ENCODE measurements around the gene ITGBL1.

The ITGBL1 gene

DNA sequence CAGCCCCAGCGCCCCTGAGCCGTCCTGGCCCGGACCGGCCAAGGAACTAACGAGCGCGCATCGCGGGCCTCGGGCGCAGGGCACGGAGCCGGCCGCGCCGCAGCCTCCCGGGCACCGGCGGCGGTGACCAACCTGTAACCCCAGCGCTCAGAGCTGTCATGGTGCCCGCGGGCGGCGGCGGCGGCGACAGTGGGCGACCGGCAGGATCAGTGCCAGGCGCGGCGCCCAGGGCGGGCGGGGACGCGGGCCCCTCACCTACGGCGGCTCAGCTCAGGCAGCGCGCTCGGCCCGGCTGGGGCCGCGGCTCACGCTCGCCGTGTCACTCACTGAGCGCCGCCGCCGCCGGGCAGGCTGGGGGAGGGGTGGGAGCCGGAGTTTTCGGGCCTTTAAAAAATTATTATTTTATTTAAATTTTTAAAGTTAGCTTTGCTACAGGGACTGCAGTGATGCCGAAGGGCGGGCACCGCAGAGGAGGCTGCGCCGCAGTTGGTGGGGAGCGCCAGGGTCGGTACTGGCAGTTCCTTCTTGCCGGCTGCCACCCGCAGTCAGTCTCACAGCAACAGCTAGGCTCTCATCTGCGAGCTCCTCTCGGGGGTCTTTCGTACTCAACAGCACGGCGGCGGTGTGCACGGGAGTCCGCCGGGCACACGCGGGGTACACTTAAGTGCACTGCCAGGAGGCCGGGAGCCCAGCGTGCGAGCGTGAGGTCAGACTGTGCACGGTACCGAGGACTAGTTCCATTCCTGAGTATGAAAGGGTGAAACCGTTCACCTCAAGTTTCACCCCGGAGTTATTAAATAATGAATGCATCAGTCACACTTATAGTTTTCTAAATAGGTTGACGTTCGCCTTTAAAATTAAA lies 36.1 kb upstream of the ITGBL1 start, which contains the start of gene NALCN:
TSS of gene NALCN (minus strand) at position 328 of the 862 bp plus-strand sequence. CDS start 17,382 bp downstream, outside the sequence.
- TF ChIP-seq, protein P1, sequence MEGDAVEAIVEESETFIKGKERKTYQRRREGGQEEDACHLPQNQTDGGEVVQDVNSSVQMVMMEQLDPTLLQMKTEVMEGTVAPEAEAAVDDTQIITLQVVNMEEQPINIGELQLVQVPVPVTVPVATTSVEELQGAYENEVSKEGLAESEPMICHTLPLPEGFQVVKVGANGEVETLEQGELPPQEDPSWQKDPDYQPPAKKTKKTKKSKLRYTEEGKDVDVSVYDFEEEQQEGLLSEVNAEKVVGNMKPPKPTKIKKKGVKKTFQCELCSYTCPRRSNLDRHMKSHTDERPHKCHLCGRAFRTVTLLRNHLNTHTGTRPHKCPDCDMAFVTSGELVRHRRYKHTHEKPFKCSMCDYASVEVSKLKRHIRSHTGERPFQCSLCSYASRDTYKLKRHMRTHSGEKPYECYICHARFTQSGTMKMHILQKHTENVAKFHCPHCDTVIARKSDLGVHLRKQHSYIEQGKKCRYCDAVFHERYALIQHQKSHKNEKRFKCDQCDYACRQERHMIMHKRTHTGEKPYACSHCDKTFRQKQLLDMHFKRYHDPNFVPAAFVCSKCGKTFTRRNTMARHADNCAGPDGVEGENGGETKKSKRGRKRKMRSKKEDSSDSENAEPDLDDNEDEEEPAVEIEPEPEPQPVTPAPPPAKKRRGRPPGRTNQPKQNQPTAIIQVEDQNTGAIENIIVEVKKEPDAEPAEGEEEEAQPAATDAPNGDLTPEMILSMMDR (IDR thresholded peaks at IDR 0.05; ENCODE audit: borderline replicate concordance, insufficient read depth, low read depth, low read length) = no peak
- H3K4me3 ChIP-seq (ENCODE audit: low read depth, low read length) = no peak within 1 kb of the TSS

GRCh38 chr13:101417043-101417406 lies 35.5 kb upstream of the ITGBL1 start:
- no peak overlapping the region for H3K4me3 ChIP-seq (ENCODE audit: low read depth, low read length)
- TF ChIP-seq, protein P1 (IDR thresholded peaks at IDR 0.05; ENCODE audit: borderline replicate concordance, insufficient read depth, low read depth, low read length) = no peak

GRCh38 chr13:101417501-101417900 lies 35.0 kb upstream of the ITGBL1 start:
- TF ChIP-seq, protein P1 (IDR thresholded peaks at IDR 0.05; ENCODE audit: borderline replicate concordance, insufficient read depth, low read depth, low read length) = no peak
- no peak overlapping the region for H3K4me3 ChIP-seq (ENCODE audit: low read depth, low read length)

GRCh38 chr13:101423872-101424271 lies 28.6 kb upstream of the ITGBL1 start:
- TF ChIP-seq, protein P1 (IDR thresholded peaks at IDR 0.05; ENCODE audit: borderline replicate concordance, insufficient read depth, low read depth, low read length) = no peak

GRCh38 chr13:101424381-101425155 lies 27.9 kb upstream of the ITGBL1 start:
- TF ChIP-seq, protein P1 (IDR thresholded peaks at IDR 0.05; ENCODE audit: borderline replicate concordance, insufficient read depth, low read depth, low read length) = no peak
- no peak overlapping the region for H3K4me3 ChIP-seq (ENCODE audit: low read depth, low read length)

More at GRCh38 chr13:101423872-101424271, 28.6 kb upstream of the ITGBL1 start:
- no peak overlapping the region for H3K4me3 ChIP-seq (ENCODE audit: low read depth, low read length)

DNA sequence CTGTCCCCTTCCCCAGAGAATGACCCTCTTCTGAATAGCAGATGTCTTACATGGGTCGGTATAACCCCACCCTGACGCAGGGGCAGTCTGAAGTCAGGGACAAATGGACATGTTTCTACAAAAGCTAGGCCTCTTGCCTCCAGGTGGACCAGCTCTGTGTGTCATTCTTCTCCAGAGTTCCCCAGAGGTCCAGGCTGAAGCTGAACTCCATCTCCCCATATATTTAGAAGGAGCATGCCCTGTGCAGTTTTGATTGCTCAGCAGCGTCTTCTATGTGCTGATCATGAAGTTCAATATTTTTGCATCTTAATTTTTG lies 27.4 kb upstream of the ITGBL1 start:
- TF ChIP-seq, protein P1 (IDR thresholded peaks at IDR 0.05; ENCODE audit: borderline replicate concordance, insufficient read depth, low read depth, low read length) = no peak
- H3K4me3 ChIP-seq (ENCODE audit: low read depth, low read length) = no peak overlapping the region
